ENCODE data around the gene SMARCA4. TPM values are rescaled to one million over a fixed set of nuclear protein-coding genes. Genes with fewer than 3 reads are reported as not detected.

Gene SMARCA4
- total RNA-seq, 2 experiments from 2014 or later = 119 to 120 TPM

- POLR2A ChIA-PET = no interaction called here
- CTCF ChIA-PET = interaction anchor here (0.9 to 1.2 kb wide), 3 partner anchors 15 to 92 kb away, joined by 3 to 4 read pairs (median 3); no protein-coding TSS in a partner anchor
These were observed 60.9 kb downstream of the SMARCA4 start for GRCh38 chr19:11021760-11022144.

GRCh38 chr19:11023016-11023415, 62.2 kb downstream of the SMARCA4 start:
- ChIA-PET CTCF (interaction anchor here (1.0 kb wide), 1 partner anchor 12 kb away, joined by 3 read pairs; no protein-coding TSS in a partner anchor), POLR2A (no interaction called here)

GRCh38 chr19:11023710-11024109, 62.9 kb downstream of the SMARCA4 start:
- POLR2A ChIA-PET = no interaction called here
- CTCF ChIA-PET = no interaction called here

DNA sequence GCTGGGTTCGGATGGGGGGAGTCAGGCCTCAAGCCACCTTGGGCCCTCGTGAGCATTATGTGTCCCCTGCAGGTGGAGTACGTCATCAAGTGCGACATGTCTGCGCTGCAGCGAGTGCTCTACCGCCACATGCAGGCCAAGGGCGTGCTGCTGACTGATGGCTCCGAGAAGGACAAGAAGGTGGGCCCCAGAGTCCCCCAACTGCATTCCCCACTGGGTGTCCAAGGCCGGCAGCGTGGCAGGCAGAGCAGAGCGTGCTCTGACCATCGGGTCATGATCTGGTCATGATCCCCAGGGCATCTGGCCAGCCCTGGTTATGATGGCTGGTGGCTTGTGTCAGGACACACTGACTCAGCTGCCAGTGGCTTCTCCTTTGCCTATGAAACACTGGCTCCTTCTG, 63.4 kb downstream of the SMARCA4 start:
- ChIA-PET CTCF (no interaction called here), POLR2A (no interaction called here)

DNA sequence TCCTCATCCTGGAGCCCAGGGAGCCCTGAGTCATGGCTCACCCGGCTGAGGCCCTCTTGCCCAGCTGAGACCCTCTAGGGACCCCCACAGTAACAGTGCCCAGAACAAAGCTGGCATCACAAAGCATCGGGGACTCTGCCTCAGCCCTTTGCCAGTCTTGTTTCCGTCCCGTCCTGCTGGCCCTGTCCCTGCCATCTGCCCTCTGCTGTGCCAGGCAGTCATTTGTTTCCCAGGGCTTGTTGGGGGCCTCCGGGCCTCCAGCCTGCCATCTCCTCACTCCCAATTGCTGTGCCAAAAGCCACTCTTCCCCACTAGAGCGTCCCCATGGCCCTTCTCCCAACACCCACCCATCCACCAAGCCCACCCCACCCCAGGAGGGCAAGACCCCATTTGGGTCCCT, 64.2 kb downstream of the SMARCA4 start:
- ChIA-PET CTCF (no interaction called here), POLR2A (no interaction called here)

- ChIA-PET POLR2A (no interaction called here), CTCF (no interaction called here)
These were observed 64.6 kb downstream of the SMARCA4 start for GRCh38 chr19:11025445-11025844.

- ChIA-PET POLR2A (no interaction called here), CTCF (interaction anchor here (1.0 to 1.3 kb wide), 2 partner anchors 10 to 16 kb away, joined by 3 to 4 read pairs; no protein-coding TSS in a partner anchor)
These were observed 65.2 kb downstream of the SMARCA4 start for GRCh38 chr19:11025997-11026396.

- ChIA-PET CTCF (interaction anchor here (1.3 kb wide), 1 partner anchor 8 kb away, joined by 4 read pairs; no protein-coding TSS in a partner anchor), POLR2A (interaction anchor here (0.5 kb wide), 1 partner anchor 47 kb away, joined by 3 read pairs; no protein-coding TSS in a partner anchor)
These were observed 66.6 kb downstream of the SMARCA4 start for GRCh38 chr19:11027381-11027780.

- ChIA-PET POLR2A (no interaction called here), CTCF (no interaction called here)
These were observed 67.3 kb downstream of the SMARCA4 start for GRCh38 chr19:11028146-11028545.

DNA sequence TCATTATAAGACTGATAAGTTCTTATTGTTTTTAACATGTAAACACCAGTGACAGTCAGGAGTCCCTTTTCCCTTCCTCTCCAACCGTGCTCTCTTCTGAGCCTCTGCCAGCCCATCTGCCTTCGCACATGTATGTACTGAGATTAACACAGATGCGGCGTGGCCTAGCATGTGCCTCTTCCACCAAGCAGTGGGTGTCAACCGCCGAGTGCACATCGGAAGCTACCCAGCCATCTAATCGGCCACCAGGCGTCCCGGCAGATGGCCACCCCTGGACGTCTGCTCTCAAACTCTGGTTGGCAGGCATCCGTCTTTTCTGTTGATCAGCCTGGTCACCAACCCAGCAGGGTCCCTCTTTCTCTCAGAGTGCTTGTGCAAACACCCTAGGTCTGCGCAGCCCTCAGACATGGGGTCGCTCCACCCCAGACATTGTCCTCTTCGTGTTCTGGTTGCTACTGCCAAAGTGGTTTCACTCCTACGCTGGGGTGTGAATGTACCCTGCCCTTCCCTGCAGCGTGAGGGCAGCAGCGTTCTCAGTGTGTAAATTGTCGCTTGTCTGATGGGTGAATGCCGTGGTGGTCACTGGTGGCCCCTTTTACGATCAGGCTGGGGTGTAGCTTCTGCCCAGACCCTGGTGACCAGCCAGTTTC, 70.7 kb downstream of the SMARCA4 start:
- CTCF ChIA-PET = interaction anchor here (1.4 kb wide), 1 partner anchor 94 kb away, joined by 4 read pairs; no protein-coding TSS in a partner anchor
- POLR2A ChIA-PET = no interaction called here

DNA sequence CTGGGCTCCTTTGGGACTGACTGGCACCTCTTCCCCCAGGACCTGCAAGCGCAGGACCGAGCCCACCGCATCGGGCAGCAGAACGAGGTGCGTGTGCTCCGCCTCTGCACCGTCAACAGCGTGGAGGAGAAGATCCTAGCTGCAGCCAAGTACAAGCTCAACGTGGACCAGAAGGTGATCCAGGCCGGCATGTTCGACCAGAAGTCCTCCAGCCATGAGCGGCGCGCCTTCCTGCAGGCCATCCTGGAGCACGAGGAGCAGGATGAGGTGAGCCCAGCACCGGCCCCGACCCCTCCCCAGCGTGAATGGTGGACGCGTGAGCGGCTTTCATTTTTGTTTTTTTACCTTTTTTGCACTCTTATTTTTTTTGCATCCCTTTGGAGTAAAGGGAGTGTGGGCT, 72.4 kb downstream of the SMARCA4 start:
- ChIA-PET POLR2A (interaction anchor here (0.5 kb wide), 1 partner anchor 217 kb away, joined by 3 read pairs; no protein-coding TSS in a partner anchor), CTCF (interaction anchor here (0.8 kb wide), 2 partner anchors 92 to 97 kb away, joined by 3 read pairs; no protein-coding TSS in a partner anchor)

DNA sequence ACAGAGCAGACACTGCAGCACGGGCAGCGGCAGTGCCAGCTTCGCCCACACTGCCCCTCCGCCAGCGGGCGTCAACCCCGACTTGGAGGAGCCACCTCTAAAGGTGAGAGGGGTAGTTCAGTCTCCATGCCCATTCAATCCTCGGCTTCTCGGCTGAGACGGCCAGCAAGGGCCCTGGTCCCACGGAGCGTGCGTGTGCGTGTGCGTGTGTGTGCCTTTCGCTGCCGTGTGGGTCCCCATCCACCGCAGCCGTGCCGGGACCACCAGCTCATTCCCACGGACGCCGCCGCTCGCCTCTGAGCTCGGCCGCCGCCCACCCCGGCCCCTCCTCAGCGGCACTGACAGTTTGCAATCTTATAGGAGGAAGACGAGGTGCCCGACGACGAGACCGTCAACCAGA, 72.9 kb downstream of the SMARCA4 start:
- CTCF ChIA-PET = interaction anchor here (0.6 to 0.8 kb wide), 2 partner anchors 97 to 307 kb away, joined by 3 read pairs; no protein-coding TSS in a partner anchor
- POLR2A ChIA-PET = no interaction called here

DNA sequence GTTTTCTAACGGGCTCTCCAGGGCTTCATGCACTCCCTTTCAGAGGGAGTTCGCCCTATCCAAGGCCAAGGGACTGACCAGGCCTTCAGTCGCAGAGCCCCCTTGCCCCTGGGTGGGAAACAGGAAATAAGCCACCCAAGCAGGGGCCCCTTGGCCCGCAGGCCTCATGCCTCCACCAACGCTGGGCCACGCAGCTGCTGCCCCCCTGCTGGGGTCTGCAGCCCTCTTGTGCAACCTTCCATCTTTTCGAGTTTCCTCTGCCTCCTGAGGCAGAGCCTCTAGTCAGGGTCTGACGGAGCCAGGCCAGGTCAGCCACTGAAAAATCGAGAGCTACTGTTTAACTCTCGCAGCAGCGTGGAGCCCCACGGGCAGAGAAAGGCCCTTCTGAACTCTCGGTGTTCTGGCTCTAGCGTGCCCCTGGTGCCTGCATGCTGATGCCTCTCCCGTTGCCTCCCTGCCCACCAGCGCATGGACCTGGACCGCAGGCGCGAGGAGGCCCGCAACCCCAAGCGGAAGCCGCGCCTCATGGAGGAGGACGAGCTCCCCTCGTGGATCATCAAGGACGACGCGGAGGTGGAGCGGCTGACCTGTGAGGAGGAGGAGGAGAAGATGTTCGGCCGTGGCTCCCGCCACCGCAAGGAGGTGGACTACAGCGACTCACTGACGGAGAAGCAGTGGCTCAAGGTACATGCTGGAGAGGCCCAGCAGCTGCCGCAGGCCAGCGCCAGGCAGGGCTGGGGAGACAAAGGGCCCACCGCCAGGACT, 73.8 kb downstream of the SMARCA4 start:
- ChIA-PET CTCF (interaction anchor here (0.6 to 2.0 kb wide), 7 partner anchors 12 to 306 kb away, joined by 3 to 17 read pairs (median 4); partner anchors contain the start of gene LDLR), POLR2A (no interaction called here)

DNA sequence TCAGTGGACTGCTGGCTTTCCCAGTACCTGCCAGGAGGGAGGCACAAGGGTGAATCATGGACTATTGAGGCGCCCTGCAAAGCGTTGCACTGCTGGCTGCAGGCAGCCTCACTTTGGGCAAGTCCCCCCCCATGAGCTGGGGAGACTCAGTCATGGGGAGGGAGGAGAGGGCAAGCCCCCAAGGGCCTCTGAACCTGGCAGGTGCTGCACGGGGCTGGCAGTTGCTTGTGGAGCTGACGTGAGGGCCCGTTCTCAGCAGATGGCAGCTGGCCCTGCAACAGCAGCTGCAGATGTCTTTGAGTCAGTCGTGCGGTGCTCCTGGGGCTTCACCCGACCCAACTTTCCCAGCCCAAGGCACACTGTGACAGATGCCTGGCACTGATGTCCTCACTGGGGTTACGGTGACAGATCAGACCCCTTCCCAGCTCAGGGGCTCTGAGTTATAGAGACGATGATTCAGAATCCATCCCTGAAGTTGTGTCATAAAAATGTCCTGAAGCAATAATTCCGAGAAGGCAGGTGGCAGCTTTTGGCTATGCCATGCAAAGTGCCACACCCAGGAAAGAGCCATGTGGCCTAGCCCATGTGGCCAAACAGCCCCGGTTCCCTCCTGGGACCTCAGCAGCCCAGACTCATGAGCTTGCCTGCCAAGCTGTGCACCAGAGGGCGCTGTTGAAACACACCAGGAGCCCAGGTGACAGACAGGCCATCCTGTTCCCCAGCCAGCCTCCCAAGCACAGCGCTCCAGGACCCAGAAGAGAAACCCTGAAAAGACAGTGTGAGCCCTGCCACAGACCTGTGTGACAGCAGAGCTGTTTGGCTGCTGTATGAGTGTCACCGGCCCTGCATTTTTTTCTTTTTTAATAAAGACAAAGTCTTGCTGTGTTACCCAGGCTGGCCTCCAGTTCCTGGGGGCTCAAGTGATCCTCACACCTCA, 74.9 kb downstream of the SMARCA4 start:
- CTCF ChIA-PET = interaction anchor here (0.7 to 2.0 kb wide), 21 partner anchors 9 to 171 kb away, joined by 3 to 17 read pairs (median 4); partner anchors contain the start of genes LDLR and SMARCA4
- POLR2A ChIA-PET = no interaction called here

DNA sequence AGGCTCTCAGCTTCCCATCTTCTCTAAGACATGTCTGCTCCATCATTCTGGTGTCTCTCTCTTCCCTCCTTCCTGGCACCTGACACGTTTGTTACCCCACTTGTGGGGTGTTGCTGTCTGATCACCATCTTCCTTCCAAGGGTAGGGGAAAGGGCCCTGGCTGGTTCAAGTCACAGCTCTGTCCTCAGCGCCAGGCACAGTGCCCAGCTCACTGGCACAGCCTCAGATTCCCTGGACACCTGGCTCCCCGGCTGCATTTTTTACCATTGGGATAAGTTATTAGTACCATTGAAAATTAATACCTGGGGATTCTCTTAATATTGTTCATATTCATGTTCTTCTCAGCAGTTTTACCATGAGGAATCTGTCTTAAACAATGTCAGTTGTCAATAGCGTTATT, 77.7 kb downstream of the SMARCA4 start:
- ChIA-PET POLR2A (no interaction called here), CTCF (no interaction called here)

DNA sequence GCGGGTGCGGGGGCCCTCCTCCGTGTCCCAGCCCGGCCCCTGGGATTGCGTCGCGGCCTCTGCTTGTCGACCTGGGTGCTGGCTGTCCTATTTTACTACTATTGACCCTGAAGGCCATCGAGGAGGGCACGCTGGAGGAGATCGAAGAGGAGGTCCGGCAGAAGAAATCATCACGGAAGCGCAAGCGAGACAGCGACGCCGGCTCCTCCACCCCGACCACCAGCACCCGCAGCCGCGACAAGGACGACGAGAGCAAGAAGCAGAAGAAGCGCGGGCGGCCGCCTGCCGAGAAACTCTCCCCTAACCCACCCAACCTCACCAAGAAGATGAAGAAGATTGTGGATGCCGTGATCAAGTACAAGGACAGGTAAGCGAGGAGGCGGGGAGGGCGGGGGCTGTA, 80.4 kb downstream of the SMARCA4 start:
- ChIA-PET POLR2A (no interaction called here), CTCF (no interaction called here)

GRCh38 chr19:11041966-11042627, 81.3 kb downstream of the SMARCA4 start:
- ChIA-PET POLR2A (no interaction called here), CTCF (no interaction called here)

GRCh38 chr19:11044431-11044830, 83.6 kb downstream of the SMARCA4 start:
- ChIA-PET POLR2A (no interaction called here), CTCF (interaction anchor here (0.7 kb wide), 1 partner anchor 8 kb away, joined by 3 read pairs; no protein-coding TSS in a partner anchor)

GRCh38 chr19:11045536-11045935, 84.7 kb downstream of the SMARCA4 start:
- CTCF ChIA-PET = interaction anchor here (0.7 kb wide), 1 partner anchor 124 kb away, joined by 3 read pairs; no protein-coding TSS in a partner anchor
- POLR2A ChIA-PET = no interaction called here
